Mammary epithelial cell (primary cell): ENCODE data around the gene PLEKHB2.
"Not testable (repeated sequence)": the region's sequence is repeated elsewhere in the genome, so short reads cannot be mapped to it uniquely, and the experiment has no call there.

Source experiments
- EZH2 ChIP-seq: IDR thresholded peaks from 2 replicates; pipeline ENCODE4 v1.6.1; 2012; ENCODE audit warnings: low read length, inconsistent platforms, borderline replicate concordance
- TF ChIP-seq, protein P1 (sequence below), 2 donors: IDR thresholded peaks in 1 of 2; conservative IDR thresholded peaks in 1 of 2; 2 replicates each; pipeline ENCODE4 v1.5.1; 2011 to 2012; ENCODE audit warnings: inconsistent platforms in 2 of 2, low read length in 2 of 2, mild to moderate bottlenecking in 2 of 2, control low read depth in 1 of 2, low read depth in 1 of 2; ENCODE audit not compliant: insufficient read depth in 1 of 2; ENCODE audit errors: extremely low read depth in 1 of 2

DNA sequence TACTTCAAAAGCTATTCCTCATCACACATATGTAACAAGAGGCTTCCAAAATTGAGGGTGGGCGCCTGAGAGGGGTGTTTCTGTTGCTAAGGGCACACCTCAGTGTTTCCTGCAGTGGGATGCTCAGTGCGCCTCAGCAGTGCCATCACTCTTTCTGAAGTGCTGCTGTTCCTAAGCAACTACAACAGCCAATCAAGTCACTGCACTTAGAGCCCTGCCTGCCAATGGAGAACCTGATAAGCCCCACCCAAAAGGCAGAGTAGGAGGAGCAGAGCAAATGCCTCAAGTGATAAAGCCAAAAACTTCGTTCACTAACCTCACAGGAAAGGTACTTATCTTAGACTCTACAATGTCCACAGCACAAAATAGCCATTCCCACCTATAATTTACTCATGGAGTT, 88.3 kb downstream of the PLEKHB2 start:
- not testable (repeated sequence) for TF ChIP-seq EZH2
- TF ChIP-seq, protein P1, sequence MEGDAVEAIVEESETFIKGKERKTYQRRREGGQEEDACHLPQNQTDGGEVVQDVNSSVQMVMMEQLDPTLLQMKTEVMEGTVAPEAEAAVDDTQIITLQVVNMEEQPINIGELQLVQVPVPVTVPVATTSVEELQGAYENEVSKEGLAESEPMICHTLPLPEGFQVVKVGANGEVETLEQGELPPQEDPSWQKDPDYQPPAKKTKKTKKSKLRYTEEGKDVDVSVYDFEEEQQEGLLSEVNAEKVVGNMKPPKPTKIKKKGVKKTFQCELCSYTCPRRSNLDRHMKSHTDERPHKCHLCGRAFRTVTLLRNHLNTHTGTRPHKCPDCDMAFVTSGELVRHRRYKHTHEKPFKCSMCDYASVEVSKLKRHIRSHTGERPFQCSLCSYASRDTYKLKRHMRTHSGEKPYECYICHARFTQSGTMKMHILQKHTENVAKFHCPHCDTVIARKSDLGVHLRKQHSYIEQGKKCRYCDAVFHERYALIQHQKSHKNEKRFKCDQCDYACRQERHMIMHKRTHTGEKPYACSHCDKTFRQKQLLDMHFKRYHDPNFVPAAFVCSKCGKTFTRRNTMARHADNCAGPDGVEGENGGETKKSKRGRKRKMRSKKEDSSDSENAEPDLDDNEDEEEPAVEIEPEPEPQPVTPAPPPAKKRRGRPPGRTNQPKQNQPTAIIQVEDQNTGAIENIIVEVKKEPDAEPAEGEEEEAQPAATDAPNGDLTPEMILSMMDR (conservative IDR thresholded peaks at IDR 0.05 in 1 of 2, IDR thresholded peaks at IDR 0.05 in 1 of 2; ENCODE audit: extremely low read depth in 1 of 2, insufficient read depth in 1 of 2, low read depth in 1 of 2, low read length in 2 of 2), result not testable (repeated sequence)
